IMR-90 (cell line): ENCODE results near the gene SCGB2A2. TPM values are rescaled to one million over a fixed set of nuclear protein-coding genes. Genes with fewer than 3 reads are reported as not detected.

ENCODE experiments used
- ATAC-seq: fragments of 200-7000 bp; cut with Tn5 transposase; 2 replicates; pipeline ENCODE4 v1.9.1; 2020; ENCODE audit warnings: low read depth, mild to moderate bottlenecking, moderate library complexity
- BruUV-seq: library from RNA; stranded (reverse); fragments of 400-500 nt; replicated peaks from 2 replicates; lab custom pipeline; 2021; lab: Mats Ljungman, UMichigan
- CTCF ChIA-PET: fragments of 300-600 bp; formaldehyde crosslinking; extraction: SDS; loops from one replicate; lab custom pipeline; 2021; ENCODE audit warnings: antibody characterized with exemption; lab: Yijun Ruan, JAX
- POLR2A ChIA-PET: fragments of 300-600 bp; sonication (Branson Sonifier 250); formaldehyde crosslinking; loops from one replicate; lab custom pipeline; 2022; ENCODE audit warnings: antibody characterized with exemption; ENCODE audit not compliant: unreplicated experiment; lab: Charles Lee
- DNase-seq: peaks from one replicate; pipeline ENCODE4 v3.0.0; 2013
- H2AFZ ChIP-seq: replicated peaks from 2 replicates; pipeline ENCODE3; 2013; ENCODE audit warnings: low read length, mild to moderate bottlenecking; ENCODE audit not compliant: poor library complexity
- H2AK5ac ChIP-seq: 2 replicates; pipeline ENCODE4 v1.6.1; 2013; ENCODE audit warnings: low read depth, low read length, inconsistent platforms
- H2AK9ac ChIP-seq: replicated peaks from 2 replicates; pipeline ENCODE3; 2013; ENCODE audit warnings: mild to moderate bottlenecking, low read depth, low read length, moderate library complexity; ENCODE audit not compliant: poor library complexity
- H2BK120ac ChIP-seq: 2 replicates; pipeline ENCODE4 v1.6.1; 2013; ENCODE audit warnings: low read depth, low read length, inconsistent platforms
- H2BK15ac ChIP-seq: 3 replicates; pipeline ENCODE4 v1.6.1; 2013; ENCODE audit warnings: low read depth, low read length, inconsistent platforms
- H2BK20ac ChIP-seq: 2 replicates; pipeline ENCODE4 v1.6.1; 2013; ENCODE audit warnings: low read depth, mild to moderate bottlenecking, inconsistent platforms, low read length, moderate library complexity
- H2BK5ac ChIP-seq: 2 replicates; pipeline ENCODE4 v1.6.1; 2013; ENCODE audit warnings: mild to moderate bottlenecking, low read depth, low read length, inconsistent platforms; ENCODE audit not compliant: poor library complexity, severe bottlenecking
- H3K14ac ChIP-seq: replicated peaks from 2 replicates; pipeline ENCODE4 v1.6.1; 2013; ENCODE audit warnings: low read depth, low read length, inconsistent platforms
- H3K18ac ChIP-seq: 2 replicates; pipeline ENCODE4 v1.6.1; 2013; ENCODE audit warnings: low read depth, low read length, control low read depth
- H3K23ac ChIP-seq: 2 replicates; pipeline ENCODE4 v1.6.1; 2013; ENCODE audit warnings: low read depth, low read length, inconsistent platforms
- H3K27ac ChIP-seq: 2 replicates; pipeline ENCODE4 v1.5.1; 2013; ENCODE audit warnings: mild to moderate bottlenecking, control low read depth, low read length; ENCODE audit not compliant: insufficient read depth
- H3K27me3 ChIP-seq: 2 replicates; pipeline ENCODE4 v1.6.1; 2013; ENCODE audit warnings: low read length; ENCODE audit not compliant: control insufficient read depth, insufficient read depth
- H3K36me3 ChIP-seq: 2 replicates; pipeline ENCODE4 v1.6.1; 2013; ENCODE audit warnings: low read length, mixed read lengths; ENCODE audit not compliant: control insufficient read depth, insufficient read depth
- H3K4ac ChIP-seq: 2 replicates; pipeline ENCODE4 v1.6.1; 2013; ENCODE audit warnings: low read depth, low read length, inconsistent platforms
- H3K4me1 ChIP-seq: 2 replicates; pipeline ENCODE4 v1.6.1; 2013; ENCODE audit warnings: low read length, mixed read lengths; ENCODE audit not compliant: control insufficient read depth, insufficient read depth
- H3K4me2 ChIP-seq: 2 replicates; pipeline ENCODE4 v1.6.1; 2013; ENCODE audit warnings: low read depth, mild to moderate bottlenecking, control low read depth, low read length, moderate library complexity
- H3K4me3 ChIP-seq: 2 replicates; pipeline ENCODE4 v1.5.1; 2013; ENCODE audit warnings: low read depth, mild to moderate bottlenecking, control low read depth, low read length, moderate library complexity; ENCODE audit not compliant: insufficient read depth
- H3K56ac ChIP-seq: 2 replicates; pipeline ENCODE4 v1.6.1; 2013; ENCODE audit warnings: low read length, inconsistent platforms; ENCODE audit not compliant: insufficient read depth; ENCODE audit errors: extremely low read depth
- H3K79me1 ChIP-seq, 2 experiments: 2 replicates each; pipeline ENCODE4 v1.6.1; 2013; ENCODE audit warnings: low read length in 2 of 2, inconsistent platforms in 1 of 2, low read depth in 1 of 2
- H3K9ac ChIP-seq: 2 replicates; pipeline ENCODE4 v1.6.1; 2013; ENCODE audit warnings: low read depth, low read length, control low read depth
- H3K9me1 ChIP-seq: 2 replicates; pipeline ENCODE4 v1.6.1; 2013; ENCODE audit warnings: low read length, inconsistent platforms; ENCODE audit not compliant: insufficient read depth
- H3K9me3 ChIP-seq: 2 replicates; pipeline ENCODE4 v1.6.1; 2013; ENCODE audit warnings: low read length; ENCODE audit not compliant: control insufficient read depth, insufficient read depth
- H4K20me1 ChIP-seq: 2 replicates; pipeline ENCODE4 v1.6.1; 2013; ENCODE audit warnings: low read length, inconsistent platforms; ENCODE audit not compliant: insufficient read depth
- H4K5ac ChIP-seq: 2 replicates; pipeline ENCODE4 v1.6.1; 2013; ENCODE audit warnings: mild to moderate bottlenecking, low read depth, low read length, control low read depth
- H4K8ac ChIP-seq, 2 experiments: 2 replicates each; pipeline ENCODE4 v1.6.1; 2013; ENCODE audit warnings: low read depth in 2 of 2, low read length in 2 of 2, control low read depth in 1 of 2, inconsistent platforms in 1 of 2
- H4K91ac ChIP-seq: 2 replicates; pipeline ENCODE4 v1.6.1; 2013; ENCODE audit warnings: low read depth, low read length, inconsistent platforms; ENCODE audit not compliant: insufficient read depth
- CEBPB ChIP-seq: IDR thresholded peaks from 2 replicates; pipeline ENCODE4 v1.6.1; 2012; ENCODE audit warnings: low read depth, low read length, improper control_type of control experiment
- ELK1 ChIP-seq: fragments of 150-350 bp; IDR thresholded peaks from 2 replicates; pipeline ENCODE4 v1.6.1; 2016; ENCODE audit warnings: low read depth, mild to moderate bottlenecking, low read length, moderate library complexity, borderline replicate concordance
- FOS ChIP-seq: fragments of 150-350 bp; IDR thresholded peaks from 2 replicates; pipeline ENCODE4 v1.6.1; 2016; ENCODE audit warnings: low read depth, low read length
- MAFK ChIP-seq: IDR thresholded peaks from 2 replicates; pipeline ENCODE4 v1.6.1; 2012; ENCODE audit warnings: low read depth, low read length, improper control_type of control experiment
- NFE2L2 ChIP-seq: fragments of 150-350 bp; IDR thresholded peaks from 2 replicates; pipeline ENCODE4 v1.6.1; 2016; ENCODE audit warnings: low read depth, mild to moderate bottlenecking, low read length
- SMC3 ChIP-seq: fragments of 150-350 bp; IDR thresholded peaks from 2 replicates; pipeline ENCODE4 v1.6.1; 2016; ENCODE audit warnings: low read depth, mild to moderate bottlenecking, antibody characterized with exemption, low read length, moderate library complexity
- WGBS, 2 experiments: methylation state at CpG; one replicate each; pipeline versions ENCODE4 v1.1.5 to v1.1.7; 2013; ENCODE audit warnings: missing lambda C conversion rate in 2 of 2; ENCODE audit not compliant: insufficient read length in 1 of 2; ENCODE audit errors: extremely low coverage in 2 of 2; 5-methylcytosine and 5-hydroxymethylcytosine counted together
- dilution Hi-C: fragments of 300-500 bp; cut with HindIII; formaldehyde crosslinking; loops from one replicate; pipeline ENCODE4 v1.14.3; 2018; ENCODE audit warnings: low sequenced_read_pairs; ENCODE audit not compliant: unreplicated experiment
- in situ Hi-C: fragments of 300-500 bp; cut with MboI; formaldehyde crosslinking; loops from 3 replicates; pipeline ENCODE4 v1.14.3; 2019; ENCODE audit warnings: low sequenced_read_pairs, inconsistent platforms, mixed read lengths
- intact Hi-C: fragments of 100-400 bp; cut with micrococcal nuclease; formaldehyde crosslinking; loops from 2 replicates; pipeline ENCODE4 v1.10.0; 2022
- polyA plus RNA-seq, 3 experiments: library from polyadenylated mRNA; depleted of rRNA; stranded (reverse); fragments of >200 nt; gene quantifications; 2 replicates each; pipeline ENCODE4 v1.2.3, GENCODE V29; 2012; ENCODE audit warnings: low replicate concordance in 1 of 3
- total RNA-seq: library from RNA; depleted of rRNA; stranded (reverse); fragments of >200 nt; gene quantifications from 2 replicates; pipeline ENCODE4 v1.2.3, GENCODE V29; 2012; rRNA removed

The SCGB2A2 gene
- total and polyA plus RNA-seq, 2 of the 4 experiments (the other 2 are of a cell fraction): not detected

- no peak overlapping the region for H2AK5ac ChIP-seq
- no peaks in the 10 kb centered on the region for H3K79me1 ChIP-seq
- no peaks in the 10 kb centered on the region for H3K36me3 ChIP-seq
- no peak overlapping the region for H3K18ac ChIP-seq
- WGBS, 2 experiments: 0% methylated on average over 1 of the region's 2 CpGs; no CpG with 5 or more reads in 1 of the 2 experiments
- BruUV-seq: no TSS peak
- no peak overlapping the region for H3K4me3 ChIP-seq
- DNase-seq (no peak), ATAC-seq (no peak)
- no peak overlapping the region for H2AFZ ChIP-seq
- H2AK9ac ChIP-seq: no peak overlapping the region
- H3K4me1 ChIP-seq: no peaks in the 10 kb centered on the region
- no peak overlapping the region for H3K14ac ChIP-seq
- no peak overlapping the region for H4K5ac ChIP-seq
- H4K91ac ChIP-seq: no peak overlapping the region
- H2BK15ac ChIP-seq: no peak overlapping the region
- H2BK5ac ChIP-seq: no peak overlapping the region
- no peaks in the 10 kb centered on the region for H3K9me1 ChIP-seq
- no peaks in the 10 kb centered on the region for H4K20me1 ChIP-seq
- ChIA-PET POLR2A (no interaction called here), CTCF (interaction anchor here (0.5 kb wide), 1 partner anchor 87 kb away, joined by 5 read pairs; no protein-coding TSS in a partner anchor)
- intact Hi-C loops (no loop called here), dilution Hi-C loops (no loop called here), in situ Hi-C loops (loop anchor here (25.0 kb wide), 1 partner anchor 460 kb away; no protein-coding TSS in a partner anchor)
- H4K8ac ChIP-seq: no peak overlapping the region
- no peak overlapping the region for H3K23ac ChIP-seq
- no peak overlapping the region for H2BK20ac ChIP-seq
- H3K27ac ChIP-seq: no peak overlapping the region
- H3K27me3 ChIP-seq: peaks cover 16% of the 10 kb centered on the region
- no peak overlapping the region for H3K9ac ChIP-seq
- H3K9me3 ChIP-seq: no peaks in the 10 kb centered on the region
- no peak overlapping the region for H3K4ac ChIP-seq
- TF ChIP-seq MAFK (no peak), FOS (no peak), NFE2L2 (no peak), CEBPB (no peak), ELK1 (no peak), SMC3 (no peak)
- H3K56ac ChIP-seq: no peak overlapping the region
- H3K4me2 ChIP-seq: no peak overlapping the region
- H2BK120ac ChIP-seq: no peak overlapping the region
Observed at GRCh38 chr11:62322524-62322923, 52.6 kb downstream of the SCGB2A2 start.

Other genes starting within 250 kb of the SCGB2A2 start
- gene INCENP, start 146.1 kb upstream of the SCGB2A2 start, total RNA-seq: 23.8 and 26.9 TPM in 2 replicates
- 17.7 and 18.6 TPM in 2 replicates for gene INCENP, start 146.1 kb upstream of the SCGB2A2 start, polyA plus RNA-seq (2012; rRNA removed)
- not detected in 2 replicates for gene SCGB1D1, start 79.9 kb upstream of the SCGB2A2 start, total RNA-seq
- not detected in 2 replicates for gene SCGB1D1, start 79.9 kb upstream of the SCGB2A2 start, polyA plus RNA-seq (2012; rRNA removed)
- gene SCGB2A1, start 61.5 kb upstream of the SCGB2A2 start, total RNA-seq: not detected in 2 replicates
- not detected in 2 replicates for gene SCGB2A1, start 61.5 kb upstream of the SCGB2A2 start, polyA plus RNA-seq (2012; rRNA removed)
- not detected in 2 replicates for gene SCGB1D2, start 27.9 kb upstream of the SCGB2A2 start, total RNA-seq
- gene SCGB1D2, start 27.9 kb upstream of the SCGB2A2 start, polyA plus RNA-seq (2012; rRNA removed): not detected in 2 replicates
- not detected in 2 replicates for gene SCGB1D4, start 28.9 kb downstream of the SCGB2A2 start, total RNA-seq
- gene SCGB1D4, start 28.9 kb downstream of the SCGB2A2 start, polyA plus RNA-seq (2012; rRNA removed): not detected in 2 replicates
- gene ASRGL1, start 67.3 kb downstream of the SCGB2A2 start, total RNA-seq: 0.28 TPM in 1 of 2 replicates, not detected in the other
- 0.72 and 1.0 TPM in 2 replicates for gene ASRGL1, start 67.3 kb downstream of the SCGB2A2 start, polyA plus RNA-seq (2012; rRNA removed)
- gene SCGB1A1, start 148.9 kb downstream of the SCGB2A2 start, total RNA-seq: not detected in 2 replicates
- not detected in 2 replicates for gene SCGB1A1, start 148.9 kb downstream of the SCGB2A2 start, polyA plus RNA-seq (2012; rRNA removed)